ENCODE measurements around the gene CPTP. TPM values are rescaled to one million over a fixed set of nuclear protein-coding genes. Genes with fewer than 3 reads are reported as not detected.

Gene CPTP
- total and polyA plus RNA-seq, 2 of the 13 experiments (the other 11 are each of a cell fraction or from before 2014, with no cell fraction given), result 5.5 to 9.3 TPM

GRCh38 chr1:1347663-1348419, 23.2 kb downstream of the CPTP start (continued):
- TF ChIP-seq ZNF616 (CRISPR knock-in tag; IDR thresholded peaks at IDR 0.05; ENCODE audit: low read depth) (peak; percentile 16; the same call in 1 of the 2 replicates), ZNF687 (CRISPR knock-in tag; IDR thresholded peaks at IDR 0.05) (peak; percentile 88), ZNF530 (CRISPR knock-in tag; IDR thresholded peaks at IDR 0.05; ENCODE audit: low read depth) (no peak), ZBTB4 (CRISPR knock-in tag; IDR thresholded peaks at IDR 0.05; ENCODE audit: borderline replicate concordance) (0 out of 2 replicates have a peak, but pooled peaks have one; percentile 29), ZNF691 (CRISPR knock-in tag; IDR thresholded peaks at IDR 0.05; ENCODE audit: borderline replicate concordance, low read depth) (no peak), ZNF441 (CRISPR knock-in tag; IDR thresholded peaks at IDR 0.05; ENCODE audit: borderline replicate concordance) (no peak; the same call in 1 of the 2 replicates), SP1 (IDR thresholded peaks at IDR 0.05) (no peak), SP1 (CRISPR knock-in tag; IDR thresholded peaks at IDR 0.05) (peak; percentile 12; the same call in 1 of the 2 replicates), ZNF609 (CRISPR knock-in tag; IDR thresholded peaks at IDR 0.05; ENCODE audit: borderline replicate concordance) (peak; percentile 19; the same call in 1 of the 2 replicates), ZNF251 (CRISPR knock-in tag; IDR thresholded peaks at IDR 0.05) (no peak), ZNF512 (CRISPR knock-in tag; IDR thresholded peaks at IDR 0.05) (no peak), SMAD9 (CRISPR knock-in tag; IDR thresholded peaks at IDR 0.05) (no peak)
